BJ (cell line): ENCODE measurements around the gene PARD3B. TPM values are rescaled to one million over a fixed set of nuclear protein-coding genes. Genes with fewer than 3 reads are reported as not detected.

Source experiments
- CTCF ChIA-PET: fragments of 350-600 bp; formaldehyde crosslinking; extraction: SDS; loops from one replicate; lab custom pipeline; 2021; ENCODE audit warnings: antibody characterized with exemption, inconsistent platforms; lab: Yijun Ruan, JAX
- POLR2A ChIA-PET: fragments of 300-600 bp; sonication (Branson Sonifier 250); formaldehyde crosslinking; extraction: SDS; loops from one replicate; lab custom pipeline; 2021; ENCODE audit warnings: antibody characterized with exemption; lab: Charles Lee
- DNase-seq: peaks from one replicate; pipeline ENCODE4 v3.0.0-alpha.2; 2011; ENCODE audit warnings: low read depth
- H3K27me3 ChIP-seq: 2 replicates; pipeline ENCODE4 v1.6.0; 2011; ENCODE audit warnings: low read length; ENCODE audit not compliant: control insufficient read depth, insufficient read depth
- H3K36me3 ChIP-seq: 2 replicates; pipeline ENCODE4 v1.5.1; 2011; ENCODE audit warnings: low read length; ENCODE audit not compliant: control insufficient read depth, insufficient read depth
- H3K4me3 ChIP-seq: 2 replicates; pipeline ENCODE4 v1.5.1; 2011; ENCODE audit warnings: low read depth, mild to moderate bottlenecking, control low read depth, low read length
- polyA plus RNA-seq: library from polyadenylated mRNA; depleted of rRNA; stranded (reverse); fragments of >200 nt; gene quantifications from 2 replicates; pipeline ENCODE4 v1.2.3, GENCODE V29; 2011
- TF ChIP-seq, protein P1 (sequence below): IDR thresholded peaks from 2 replicates; pipeline ENCODE4 v1.5.1; 2011; ENCODE audit warnings: low read depth, mild to moderate bottlenecking, control low read depth, inconsistent platforms, low read length, moderate library complexity; ENCODE audit not compliant: insufficient read depth

The PARD3B gene
- polyA plus RNA-seq, 1 experiment = 7.1 TPM

DNA sequence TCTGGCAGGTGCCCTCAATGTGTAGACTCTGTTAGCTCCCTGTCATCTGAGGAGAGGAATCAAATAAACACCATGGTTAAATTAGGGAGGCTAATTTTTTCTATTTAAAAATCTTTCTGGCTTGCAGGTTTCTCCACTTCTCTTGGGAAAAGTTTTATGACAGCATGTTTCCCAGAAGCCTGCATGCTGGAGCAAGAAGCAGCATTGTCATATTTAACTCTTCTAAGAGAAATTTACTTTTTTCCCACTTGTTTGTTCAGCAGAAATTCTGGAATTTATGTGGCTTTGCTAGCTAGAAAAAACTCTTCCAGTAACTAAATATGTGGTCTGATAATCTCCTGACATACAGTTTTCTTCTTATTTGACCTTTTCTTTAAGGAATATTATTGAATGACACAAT is 230.5 kb downstream of the PARD3B start:
- DNase-seq = no peak
- Histone ChIP-seq H3K4me3 (no peak overlapping the region), H3K36me3 (no peaks in the 10 kb centered on the region), H3K27me3 (no peaks in the 10 kb centered on the region)
- ChIA-PET POLR2A (no interaction called here), CTCF (no interaction called here)
- TF ChIP-seq, protein P1, sequence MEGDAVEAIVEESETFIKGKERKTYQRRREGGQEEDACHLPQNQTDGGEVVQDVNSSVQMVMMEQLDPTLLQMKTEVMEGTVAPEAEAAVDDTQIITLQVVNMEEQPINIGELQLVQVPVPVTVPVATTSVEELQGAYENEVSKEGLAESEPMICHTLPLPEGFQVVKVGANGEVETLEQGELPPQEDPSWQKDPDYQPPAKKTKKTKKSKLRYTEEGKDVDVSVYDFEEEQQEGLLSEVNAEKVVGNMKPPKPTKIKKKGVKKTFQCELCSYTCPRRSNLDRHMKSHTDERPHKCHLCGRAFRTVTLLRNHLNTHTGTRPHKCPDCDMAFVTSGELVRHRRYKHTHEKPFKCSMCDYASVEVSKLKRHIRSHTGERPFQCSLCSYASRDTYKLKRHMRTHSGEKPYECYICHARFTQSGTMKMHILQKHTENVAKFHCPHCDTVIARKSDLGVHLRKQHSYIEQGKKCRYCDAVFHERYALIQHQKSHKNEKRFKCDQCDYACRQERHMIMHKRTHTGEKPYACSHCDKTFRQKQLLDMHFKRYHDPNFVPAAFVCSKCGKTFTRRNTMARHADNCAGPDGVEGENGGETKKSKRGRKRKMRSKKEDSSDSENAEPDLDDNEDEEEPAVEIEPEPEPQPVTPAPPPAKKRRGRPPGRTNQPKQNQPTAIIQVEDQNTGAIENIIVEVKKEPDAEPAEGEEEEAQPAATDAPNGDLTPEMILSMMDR = no peak

DNA sequence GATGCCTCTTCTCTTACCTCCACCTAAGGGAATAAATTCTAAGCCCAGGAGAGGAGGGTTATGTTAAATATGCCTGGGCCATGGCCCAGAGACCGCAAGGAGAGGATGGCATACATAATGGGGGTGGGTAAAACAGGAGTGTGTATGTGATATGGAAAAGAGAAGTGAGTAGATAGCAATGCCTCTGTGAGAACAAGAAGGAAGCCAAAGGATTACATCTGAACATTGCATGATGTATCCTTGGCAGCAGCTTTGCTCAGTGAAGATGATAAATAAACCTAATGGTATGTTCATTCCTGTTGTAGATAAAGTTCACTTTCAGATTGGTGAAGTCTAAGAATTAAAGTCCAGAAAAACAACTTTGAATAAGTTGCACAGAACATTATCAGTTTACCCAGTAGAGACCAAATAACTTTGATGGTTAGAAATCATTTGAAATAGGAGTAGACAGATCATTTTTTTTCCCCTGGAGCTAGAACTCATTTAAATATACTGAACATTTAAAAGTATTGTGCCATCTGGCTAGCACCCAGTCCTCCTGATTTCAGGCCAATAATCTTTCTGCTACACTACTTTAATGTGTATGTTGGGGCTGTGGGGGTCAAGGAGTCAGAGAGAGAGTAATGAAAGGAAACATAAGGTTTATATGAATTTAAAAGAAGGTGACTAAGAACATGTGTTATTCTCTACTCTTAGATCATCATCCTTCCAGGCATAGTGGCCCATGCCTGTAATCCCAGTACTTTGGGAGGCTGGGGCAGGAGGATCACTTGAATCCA is 231.7 kb downstream of the PARD3B start:
- Histone ChIP-seq H3K4me3 (no peak overlapping the region), H3K27me3 (no peaks in the 10 kb centered on the region), H3K36me3 (no peaks in the 10 kb centered on the region)
- TF ChIP-seq, protein P1 = no peak
- ChIA-PET CTCF (no interaction called here), POLR2A (no interaction called here)
- no peak for DNase-seq

- DNase-seq = no peak
- POLR2A ChIA-PET = no interaction called here
- CTCF ChIA-PET = no interaction called here
- no peak overlapping the region for H3K4me3 ChIP-seq
- H3K27me3 ChIP-seq = no peaks in the 10 kb centered on the region
- TF ChIP-seq, protein P1 = no peak
- H3K36me3 ChIP-seq = no peaks in the 10 kb centered on the region
Observed at GRCh38 chr2:204779771-204780170, 234.5 kb downstream of the PARD3B start.

- no peaks in the 10 kb centered on the region for H3K36me3 ChIP-seq
- H3K4me3 ChIP-seq = no peak overlapping the region
- no peaks in the 10 kb centered on the region for H3K27me3 ChIP-seq
- CTCF ChIA-PET = no interaction called here
- TF ChIP-seq, protein P1 = no peak
- DNase-seq = no peak
- POLR2A ChIA-PET = no interaction called here
Observed at GRCh38 chr2:204781941-204782340, 236.7 kb downstream of the PARD3B start.

GRCh38 chr2:204790076-204790475 is 244.8 kb downstream of the PARD3B start:
- CTCF ChIA-PET = interaction anchor here (0.6 kb wide), 1 partner anchor 34 kb away, joined by 4 read pairs; no protein-coding TSS in a partner anchor
- Histone ChIP-seq H3K4me3 (no peak overlapping the region), H3K36me3 (no peaks in the 10 kb centered on the region), H3K27me3 (no peaks in the 10 kb centered on the region)
- no peak for DNase-seq
- TF ChIP-seq, protein P1 = no peak
- POLR2A ChIA-PET = no interaction called here
